H9 (cell line): ENCODE results near the gene POU2F1. TPM values are rescaled to one million over a fixed set of nuclear protein-coding genes. Genes with fewer than 3 reads are reported as not detected.

Source experiments
- DNase-seq: peaks from one replicate; pipeline ENCODE4 v3.0.0-alpha.2; 2017
- H2AFZ ChIP-seq: one replicate; pipeline ENCODE4 v1.6.1; 2013; ENCODE audit warnings: mild to moderate bottlenecking, low read length, control low read depth, moderate library complexity
- H2AK5ac ChIP-seq: 2 replicates; pipeline ENCODE4 v1.6.1; 2013; ENCODE audit warnings: low read length, control low read depth, mixed read lengths; ENCODE audit not compliant: insufficient read length
- H2BK120ac ChIP-seq: one replicate; pipeline ENCODE4 v1.6.1; 2013; ENCODE audit warnings: low read depth, mild to moderate bottlenecking, low read length, control low read depth, inconsistent platforms; ENCODE audit not compliant: poor library complexity, severe bottlenecking
- H2BK12ac ChIP-seq: 2 replicates; pipeline ENCODE4 v1.6.1; 2013; ENCODE audit warnings: low read length, control low read depth, mixed read lengths, low read depth; ENCODE audit not compliant: insufficient read length
- H2BK15ac ChIP-seq: 2 replicates; pipeline ENCODE4 v1.6.1; 2013; ENCODE audit warnings: low read depth, low read length, control low read depth
- H2BK20ac ChIP-seq: one replicate; pipeline ENCODE4 v1.6.1; 2013; ENCODE audit warnings: low read depth, mild to moderate bottlenecking, low read length, control low read depth, inconsistent platforms; ENCODE audit not compliant: poor library complexity, severe bottlenecking
- H2BK5ac ChIP-seq: 2 replicates; pipeline ENCODE4 v1.6.1; 2013; ENCODE audit warnings: low read length, control low read depth, mixed read lengths; ENCODE audit not compliant: insufficient read length
- H3K14ac ChIP-seq: 2 replicates; pipeline ENCODE4 v1.6.1; 2013; ENCODE audit warnings: low read length, control low read depth; ENCODE audit not compliant: insufficient read depth
- H3K18ac ChIP-seq: 2 replicates; pipeline ENCODE4 v1.6.1; 2013; ENCODE audit warnings: low read depth, mild to moderate bottlenecking, mixed read lengths, low read length, control low read depth; ENCODE audit not compliant: insufficient read length
- H3K23ac ChIP-seq: 2 replicates; pipeline ENCODE4 v1.6.1; 2013; ENCODE audit warnings: low read length, control low read depth, mixed read lengths, low read depth; ENCODE audit not compliant: insufficient read length
- H3K23me2 ChIP-seq: 2 replicates; pipeline ENCODE4 v1.6.1; 2013; ENCODE audit warnings: low read depth, mild to moderate bottlenecking, mixed read lengths, low read length, control low read depth; ENCODE audit not compliant: insufficient read length, poor library complexity, severe bottlenecking
- H3K27ac ChIP-seq: 2 replicates; pipeline ENCODE4 v1.5.1; 2013; ENCODE audit warnings: low read length, control low read depth, mixed read lengths, low read depth; ENCODE audit not compliant: insufficient read length
- H3K27me3 ChIP-seq: 2 replicates; pipeline ENCODE4 v1.6.1; 2013; ENCODE audit warnings: low read length, control low read depth, inconsistent platforms; ENCODE audit not compliant: insufficient read depth
- H3K4ac ChIP-seq: 2 replicates; pipeline ENCODE4 v1.6.1; 2013; ENCODE audit warnings: low read depth, mild to moderate bottlenecking, control low read depth, inconsistent platforms, low read length, moderate library complexity
- H3K4me1 ChIP-seq: 2 replicates; pipeline ENCODE4 v1.6.1; 2013; ENCODE audit warnings: low read length, control low read depth, inconsistent platforms; ENCODE audit not compliant: insufficient read depth
- H3K4me2 ChIP-seq: 2 replicates; pipeline ENCODE4 v1.6.1; 2013; ENCODE audit warnings: low read length, control low read depth, mixed read lengths; ENCODE audit not compliant: insufficient read length, insufficient read depth
- H3K56ac ChIP-seq: 2 replicates; pipeline ENCODE4 v1.6.1; 2013; ENCODE audit warnings: low read depth, mild to moderate bottlenecking, mixed read lengths, low read length, control low read depth; ENCODE audit not compliant: insufficient read length
- H3K79me1 ChIP-seq: 2 replicates; pipeline ENCODE4 v1.6.1; 2013; ENCODE audit warnings: low read depth, mild to moderate bottlenecking, moderate library complexity, low read length, control low read depth, inconsistent platforms; ENCODE audit not compliant: insufficient read depth, poor library complexity, severe bottlenecking
- H3K79me2 ChIP-seq: 2 replicates; pipeline ENCODE4 v1.6.1; 2013; ENCODE audit warnings: low read length, control low read depth, inconsistent platforms; ENCODE audit not compliant: insufficient read depth
- H3K9ac ChIP-seq: 2 replicates; pipeline ENCODE4 v1.6.1; 2013; ENCODE audit warnings: low read length, control low read depth, mixed read lengths; ENCODE audit not compliant: insufficient read length; ENCODE audit errors: extremely low read depth
- H3K9me3 ChIP-seq: one replicate; pipeline ENCODE4 v1.6.1; 2013; ENCODE audit warnings: low read depth, low read length, inconsistent platforms; ENCODE audit not compliant: control insufficient read depth
- H3T11ph ChIP-seq: one replicate; pipeline ENCODE4 v1.6.1; 2013; ENCODE audit warnings: mild to moderate bottlenecking, low read length, control low read depth, inconsistent platforms
- H4K20me1 ChIP-seq: one replicate; pipeline ENCODE4 v1.6.1; 2013; ENCODE audit not compliant: control insufficient read depth, insufficient read length, insufficient read depth
- H4K5ac ChIP-seq: 2 replicates; pipeline ENCODE4 v1.6.1; 2013; ENCODE audit warnings: low read depth, mild to moderate bottlenecking, mixed read lengths, low read length, control low read depth; ENCODE audit not compliant: insufficient read length
- H4K8ac ChIP-seq: replicated peaks from 2 replicates; pipeline ENCODE4 v1.6.1; 2013; ENCODE audit warnings: low read length, control low read depth, mixed read lengths, low read depth; ENCODE audit not compliant: insufficient read length
- H4K91ac ChIP-seq: 2 replicates; pipeline ENCODE4 v1.6.1; 2013; ENCODE audit warnings: low read depth, mild to moderate bottlenecking, moderate library complexity, mixed read lengths, low read length, control low read depth; ENCODE audit not compliant: insufficient read length
- H3K27ac Mint-ChIP-seq, 3 experiments: 2 replicates in 2 of 3; 3 replicates in 1 of 3; pipeline ENCODE4 v1.8.0; 2020 to 2021; ENCODE audit warnings: mixed read lengths in 3 of 3, mild to moderate bottlenecking in 1 of 3, moderate library complexity in 1 of 3
- H3K27me3 Mint-ChIP-seq: 2 replicates; pipeline ENCODE4 v1.8.0; 2021; ENCODE audit warnings: low read depth, mild to moderate bottlenecking, moderate library complexity, mixed read lengths
- H3K36me3 Mint-ChIP-seq, 3 experiments: 2 replicates in 2 of 3; 3 replicates in 1 of 3; pipeline ENCODE4 v1.8.0; 2020 to 2021; ENCODE audit warnings: low read depth in 3 of 3, mixed read lengths in 3 of 3; ENCODE audit not compliant: insufficient read depth in 1 of 3
- H3K4me1 Mint-ChIP-seq, 2 experiments: 2 replicates each; pipeline ENCODE4 v1.8.0; 2020; ENCODE audit warnings: mixed read lengths in 2 of 2
- H3K4me3 Mint-ChIP-seq, 2 experiments: 2 replicates in 1 of 2; 3 replicates in 1 of 2; pipeline ENCODE4 v1.8.0; 2020 to 2021; ENCODE audit warnings: mild to moderate bottlenecking in 2 of 2, mixed read lengths in 2 of 2, moderate library complexity in 1 of 2
- H3K9me3 Mint-ChIP-seq, 2 experiments: 2 replicates in 1 of 2; 3 replicates in 1 of 2; pipeline ENCODE4 v1.8.0; 2020; ENCODE audit warnings: mild to moderate bottlenecking in 2 of 2, mixed read lengths in 2 of 2, moderate library complexity in 1 of 2
- CTCF ChIP-seq: fragments of 200-600 bp; sonication (generic); conservative IDR thresholded peaks from 3 replicates; pipeline ENCODE4 v1.8.0; 2021; ENCODE audit warnings: antibody characterized with exemption, mild to moderate bottlenecking
- WGBS: extraction: QIAGEN DNeasy Blood & Tissue Kit; methylation state at CpG from one replicate; pipeline ENCODE4 v1.1.7; 2013; ENCODE audit warnings: missing lambda C conversion rate, low lambda C conversion rate, mixed read lengths; ENCODE audit not compliant: insufficient read length; ENCODE audit errors: extremely low coverage; 5-methylcytosine and 5-hydroxymethylcytosine counted together
- total RNA-seq: library from RNA; stranded (reverse); gene quantifications from 2 replicates; pipeline ENCODE4 v1.2.1, GENCODE V29; 2021

POU2F1 gene
- total RNA-seq, 1 experiment from 2014 or later = 62.5 TPM

GRCh38 chr1:167342846-167343245 is 122.2 kb downstream of the POU2F1 start:
- peaks cover 3% of the 10 kb centered on the region for H3K79me1 ChIP-seq
- peaks cover 21 to 24% of the 10 kb centered on the region in 2 experiments for H3K4me1 Mint-ChIP-seq
- peaks cover 4 to 15% of the 10 kb centered on the region in 2 experiments; a peak in 4 of 5 replicates for H3K9me3 Mint-ChIP-seq
- WGBS = no CpG with 5 or more reads among the region's 3 CpGs
- H2BK20ac ChIP-seq = no peak overlapping the region
- H4K91ac ChIP-seq = no peak overlapping the region
- H3T11ph ChIP-seq = no peak overlapping the region
- H3K18ac ChIP-seq = no peak overlapping the region
- H3K9ac ChIP-seq = no peak overlapping the region
- no peak overlapping the region for H4K5ac ChIP-seq
- H3K36me3 Mint-ChIP-seq = peaks cover 31 to 39% (median 32%) of the 10 kb centered on the region in 3 experiments
- H4K8ac ChIP-seq = no peak overlapping the region
- H3K56ac ChIP-seq = no peak overlapping the region
- no peaks in the 10 kb centered on the region; the same call in 1 of the 2 replicates for H3K4me1 ChIP-seq
- H3K4ac ChIP-seq = no peak overlapping the region
- H2AK5ac ChIP-seq = no peak overlapping the region
- no peak overlapping the region for H3K27ac ChIP-seq
- no peak overlapping the region for H3K27ac Mint-ChIP-seq
- no peaks in the 10 kb centered on the region for H3K23me2 ChIP-seq
- peak; percentile 56 for TF ChIP-seq CTCF
- no peaks in the 10 kb centered on the region for H4K20me1 ChIP-seq
- H3K27me3 Mint-ChIP-seq = no peaks in the 10 kb centered on the region
- H2BK120ac ChIP-seq = no peak overlapping the region
- H3K79me2 ChIP-seq = peaks cover 2% of the 10 kb centered on the region; the same call in 1 of the 2 replicates
- H2BK15ac ChIP-seq = no peak overlapping the region
- no peak overlapping the region for H3K14ac ChIP-seq
- H2AFZ ChIP-seq = no peak overlapping the region
- H3K4me2 ChIP-seq = no peak overlapping the region
- no peak overlapping the region for H2BK5ac ChIP-seq
- no peaks in the 10 kb centered on the region for H3K27me3 ChIP-seq
- no peak overlapping the region for H2BK12ac ChIP-seq
- H3K23ac ChIP-seq = no peak overlapping the region
- no peak overlapping the region for H3K4me3 Mint-ChIP-seq
- no peaks in the 10 kb centered on the region for H3K9me3 ChIP-seq
- no peak for DNase-seq
